ENCODE measurements around the gene PIK3R6. TPM values are rescaled to one million over a fixed set of nuclear protein-coding genes. Genes with fewer than 3 reads are reported as not detected.
A peak's percentile ranks its signal among the peaks of the same experiment; 100 is the strongest.

Gene PIK3R6
- total RNA-seq, 4 donors from 2014 or later, result 0.52 to 2.5 (median 1.1) TPM

DNA sequence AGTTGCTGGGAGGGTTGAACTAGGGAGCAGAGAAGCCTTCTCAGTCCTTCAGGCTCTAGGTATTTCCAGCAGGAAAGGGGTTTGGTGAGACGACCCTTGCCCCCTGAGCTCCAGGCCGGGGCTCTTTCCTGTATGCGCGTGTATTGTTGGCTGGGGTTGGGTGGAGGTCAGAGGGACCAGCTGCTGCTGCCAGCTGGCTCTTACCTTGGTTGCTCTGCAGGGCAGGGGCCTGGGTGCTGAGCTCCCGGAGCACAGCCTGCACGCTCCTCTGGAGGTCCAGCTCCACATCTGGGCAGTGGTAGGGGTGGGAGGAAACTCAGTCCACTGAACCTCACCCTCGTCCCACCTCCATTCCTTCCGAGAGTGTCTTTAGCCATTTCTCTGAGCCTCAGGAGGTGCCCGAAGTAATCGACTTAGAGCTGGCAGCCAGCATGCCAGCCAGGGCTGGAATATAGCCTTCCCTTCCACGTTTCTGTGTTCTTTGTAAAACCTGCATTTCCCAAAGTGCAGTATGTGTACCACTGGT, 28.0 kb downstream of the PIK3R6 start:
- intact Hi-C loops (cut with DNase I; ENCODE audit: low total_unique reads), result no loop called here
- no peak overlapping the region for H3K4me3 ChIP-seq (ENCODE audit: low read depth, poor library complexity, severe bottlenecking)
- WGBS, 2 donors, result 69 to 71% methylated on average over 11 of the region's 11 CpGs
- no peak for TF ChIP-seq POLR2A (IDR thresholded peaks at IDR 0.05)
- TF ChIP-seq, protein P1, sequence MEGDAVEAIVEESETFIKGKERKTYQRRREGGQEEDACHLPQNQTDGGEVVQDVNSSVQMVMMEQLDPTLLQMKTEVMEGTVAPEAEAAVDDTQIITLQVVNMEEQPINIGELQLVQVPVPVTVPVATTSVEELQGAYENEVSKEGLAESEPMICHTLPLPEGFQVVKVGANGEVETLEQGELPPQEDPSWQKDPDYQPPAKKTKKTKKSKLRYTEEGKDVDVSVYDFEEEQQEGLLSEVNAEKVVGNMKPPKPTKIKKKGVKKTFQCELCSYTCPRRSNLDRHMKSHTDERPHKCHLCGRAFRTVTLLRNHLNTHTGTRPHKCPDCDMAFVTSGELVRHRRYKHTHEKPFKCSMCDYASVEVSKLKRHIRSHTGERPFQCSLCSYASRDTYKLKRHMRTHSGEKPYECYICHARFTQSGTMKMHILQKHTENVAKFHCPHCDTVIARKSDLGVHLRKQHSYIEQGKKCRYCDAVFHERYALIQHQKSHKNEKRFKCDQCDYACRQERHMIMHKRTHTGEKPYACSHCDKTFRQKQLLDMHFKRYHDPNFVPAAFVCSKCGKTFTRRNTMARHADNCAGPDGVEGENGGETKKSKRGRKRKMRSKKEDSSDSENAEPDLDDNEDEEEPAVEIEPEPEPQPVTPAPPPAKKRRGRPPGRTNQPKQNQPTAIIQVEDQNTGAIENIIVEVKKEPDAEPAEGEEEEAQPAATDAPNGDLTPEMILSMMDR (IDR thresholded peaks at IDR 0.05), result no peak
- peak in 1 of 2 donors; percentile 28 for DNase-seq (ENCODE audit: low spot score in 2 of 2)

DNA sequence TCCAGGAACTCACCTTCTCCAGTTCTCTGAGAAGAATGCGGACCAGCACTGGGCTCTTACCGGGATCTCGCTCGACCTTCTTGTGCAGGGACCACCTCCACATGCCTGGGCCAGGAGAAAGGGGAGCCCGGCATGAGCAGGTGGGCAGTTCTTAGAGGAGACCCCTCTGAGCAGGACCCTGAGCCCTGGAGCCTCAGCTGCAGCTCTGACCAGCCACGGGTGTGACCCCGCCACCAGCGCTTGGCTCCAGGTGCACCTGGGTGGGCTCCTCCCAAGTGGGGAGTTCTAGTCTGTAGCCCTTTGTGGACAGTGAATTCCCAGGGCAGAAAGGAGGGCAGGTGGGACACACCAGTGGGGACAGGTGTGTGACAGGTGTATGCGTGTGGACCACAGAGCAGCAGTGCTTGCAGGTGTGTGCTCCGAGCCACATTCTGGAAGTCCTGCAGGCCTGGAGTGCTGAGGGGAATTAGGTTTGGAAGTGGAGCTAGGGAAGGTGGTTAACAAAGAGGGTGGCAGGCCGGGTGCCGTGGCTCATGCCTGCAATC, 28.9 kb downstream of the PIK3R6 start:
- peak in 1 of 2 donors; percentile 31 for DNase-seq (ENCODE audit: low spot score in 2 of 2)
- WGBS, 2 donors, result 92 to 94% methylated on average over 12 of the region's 12 CpGs
- H3K4me3 ChIP-seq (ENCODE audit: low read depth, poor library complexity, severe bottlenecking), result no peak overlapping the region
- no peak for TF ChIP-seq POLR2A (IDR thresholded peaks at IDR 0.05)
- intact Hi-C loops (cut with DNase I; ENCODE audit: low total_unique reads), result no loop called here

DNA sequence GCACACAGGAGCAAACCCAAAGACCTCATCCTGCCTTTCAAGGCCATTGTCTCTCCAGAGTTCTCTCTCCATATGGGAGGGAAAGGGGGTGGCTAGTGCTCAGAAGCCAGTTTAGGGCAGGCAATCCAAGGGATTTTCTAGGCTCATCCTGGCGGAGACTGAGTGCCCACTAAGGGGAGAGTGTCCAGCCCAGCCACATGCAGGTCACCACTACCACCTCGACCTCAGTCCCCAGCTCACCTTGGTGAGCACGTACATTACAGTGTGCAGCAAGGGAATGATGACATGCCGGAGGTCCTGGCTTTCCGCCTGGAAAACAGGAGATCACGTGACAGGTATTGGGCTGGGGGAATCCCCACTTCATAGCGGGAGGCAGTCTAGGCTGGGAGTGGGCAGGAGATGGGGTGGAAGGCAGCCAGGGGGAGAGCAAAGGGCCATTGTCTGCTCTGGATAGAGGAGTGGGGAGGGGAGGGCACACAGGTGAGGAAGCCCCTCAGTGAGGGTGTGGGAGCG, 29.9 kb downstream of the PIK3R6 start:
- H3K4me3 ChIP-seq (ENCODE audit: low read depth, poor library complexity, severe bottlenecking), result no peak overlapping the region
- TF ChIP-seq, protein P1 (IDR thresholded peaks at IDR 0.05), result no peak
- TF ChIP-seq POLR2A (IDR thresholded peaks at IDR 0.05), result no peak
- peak in 1 of 2 donors; percentile 59 for DNase-seq (ENCODE audit: low spot score in 2 of 2)
- intact Hi-C loops (cut with DNase I; ENCODE audit: low total_unique reads), result no loop called here
- WGBS, 2 donors, result 33 to 38% methylated on average over 8 of the region's 8 CpGs

DNA sequence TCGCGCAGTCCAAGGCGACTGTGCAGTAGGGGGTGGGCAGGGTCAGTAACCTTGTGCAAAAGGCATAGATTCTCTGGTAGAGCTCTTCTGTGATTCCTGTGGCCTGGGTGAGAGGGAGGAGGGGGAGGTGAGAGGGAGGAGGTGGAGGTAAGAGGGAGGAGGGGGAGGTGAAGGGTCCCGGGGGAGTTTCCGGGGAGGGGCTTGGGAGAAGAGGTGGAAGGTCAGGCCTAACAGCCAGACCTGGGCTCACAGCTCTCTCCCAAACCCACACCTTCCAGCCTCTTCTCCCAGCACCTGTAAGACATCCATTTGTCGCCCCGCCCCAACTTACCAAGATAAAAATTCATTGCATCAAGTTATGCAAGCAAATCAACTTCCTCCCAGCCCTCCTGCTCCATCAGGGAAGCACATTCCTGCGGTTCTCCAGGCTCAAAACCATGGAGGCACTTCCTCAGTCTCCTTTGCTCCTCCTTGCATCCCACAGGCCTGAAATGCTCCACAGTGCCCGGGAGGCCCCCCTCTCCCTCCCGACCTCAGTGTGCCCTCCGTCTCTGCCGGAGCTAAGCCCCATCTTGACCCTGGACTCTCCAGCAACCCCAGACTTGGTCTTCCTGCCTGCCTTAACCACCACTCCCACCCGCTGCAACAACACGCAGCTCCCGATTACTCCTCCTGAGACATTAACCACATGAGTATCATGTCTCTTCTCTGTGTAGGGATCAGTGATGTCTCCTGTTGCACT, 30.5 kb downstream of the PIK3R6 start:
- TF ChIP-seq, protein P1 (IDR thresholded peaks at IDR 0.05), result no peak
- TF ChIP-seq POLR2A (IDR thresholded peaks at IDR 0.05), result no peak
- no peak overlapping the region for H3K4me3 ChIP-seq (ENCODE audit: low read depth, poor library complexity, severe bottlenecking)
- 74 to 77% methylated on average over 15 of the region's 15 CpGs for WGBS, 2 donors
- intact Hi-C loops (cut with DNase I; ENCODE audit: low total_unique reads), result no loop called here
- peak; percentile 5 to 75 for DNase-seq (ENCODE audit: low spot score in 2 of 2)

DNA sequence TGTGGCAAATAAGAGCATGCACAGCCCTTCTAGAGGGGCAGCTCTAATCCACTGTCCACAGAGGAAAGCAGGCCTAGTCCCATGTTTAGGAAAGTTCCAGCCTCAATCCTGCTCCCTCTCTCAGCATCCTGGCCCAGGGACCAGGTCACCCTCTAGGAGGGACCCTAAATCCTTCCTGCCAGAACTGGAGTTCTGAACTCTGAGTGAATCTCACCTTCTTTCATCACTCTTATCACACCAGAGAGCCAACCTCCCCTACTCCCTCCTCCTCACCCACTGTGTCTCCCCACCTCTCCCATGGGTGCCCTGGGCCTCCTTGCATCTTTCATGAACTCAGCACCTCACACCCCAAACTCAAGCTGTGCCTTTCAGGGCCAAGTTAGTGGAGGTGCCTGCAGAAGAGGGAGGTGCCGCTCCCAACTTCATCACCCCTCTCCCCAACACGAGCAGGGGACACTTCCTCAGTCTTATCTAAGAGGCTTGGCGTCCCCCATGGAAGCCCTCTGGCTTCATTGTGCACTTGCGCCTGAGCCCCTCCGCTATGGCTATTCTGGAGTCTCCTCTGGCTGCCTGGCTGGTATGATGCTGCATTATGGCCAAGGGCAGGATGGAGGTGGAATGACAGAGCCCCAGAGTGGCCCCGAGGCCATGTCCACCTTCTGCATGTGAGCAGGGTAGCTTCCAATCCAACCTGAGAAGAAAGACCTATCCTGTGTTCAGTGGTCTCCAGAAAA, 31.7 kb downstream of the PIK3R6 start:
- WGBS, 2 donors, result 87 to 89% methylated on average over 6 of the region's 6 CpGs
- TF ChIP-seq POLR2A (IDR thresholded peaks at IDR 0.05), result no peak
- TF ChIP-seq, protein P1 (IDR thresholded peaks at IDR 0.05), result no peak

DNA sequence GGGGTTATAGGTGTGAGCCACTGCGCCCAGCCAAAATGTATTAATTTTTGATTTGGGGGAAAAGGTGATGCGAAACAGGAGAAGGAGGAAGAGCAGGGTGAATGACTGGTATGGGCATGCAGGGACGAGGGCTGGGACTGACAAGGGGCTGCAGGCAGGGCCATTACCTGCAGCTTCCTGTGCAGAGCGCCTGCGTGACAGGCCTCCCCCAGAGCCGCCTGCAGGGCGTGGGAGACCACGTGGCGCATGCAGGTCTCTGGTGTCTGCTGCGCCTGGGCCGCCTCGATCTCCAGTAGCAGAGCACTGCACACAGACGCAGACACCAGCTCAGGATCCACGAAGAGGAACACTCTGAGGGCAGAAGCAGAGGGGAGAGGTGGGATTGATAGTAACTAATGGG, 32.4 kb downstream of the PIK3R6 start:
- TF ChIP-seq POLR2A (IDR thresholded peaks at IDR 0.05), result no peak
- TF ChIP-seq, protein P1 (IDR thresholded peaks at IDR 0.05), result no peak
- no peak overlapping the region for H3K4me3 ChIP-seq (ENCODE audit: low read depth, poor library complexity, severe bottlenecking)
- DNase-seq (ENCODE audit: low spot score in 2 of 2), result no peak
- WGBS, 2 donors, result 82 to 83% methylated on average over 14 of the region's 14 CpGs
- intact Hi-C loops (cut with DNase I; ENCODE audit: low total_unique reads), result no loop called here

More for the DNA sequence above, 31.7 kb downstream of the PIK3R6 start:
- intact Hi-C loops (cut with DNase I; ENCODE audit: low total_unique reads), result no loop called here
- H3K4me3 ChIP-seq (ENCODE audit: low read depth, poor library complexity, severe bottlenecking), result no peak overlapping the region
- DNase-seq (ENCODE audit: low spot score in 2 of 2), result peak in 1 of 2 donors; percentile 48
